HFF-Myc (cell line): ENCODE data around the gene KRTAP5-6.

ENCODE experiments used
- DNase-seq: peaks from one replicate; pipeline ENCODE4 v3.0.0-alpha.2; 2011; ENCODE audit warnings: low read depth; ENCODE audit errors: extremely low read depth
- H3K4me3 ChIP-seq: replicated peaks from 2 replicates; pipeline ENCODE4 v1.5.1; 2011; ENCODE audit warnings: low read depth, mild to moderate bottlenecking, control low read depth, low read length
- CTCF ChIP-seq: IDR thresholded peaks from 2 replicates; pipeline ENCODE4 v1.5.1; 2012; ENCODE audit warnings: mild to moderate bottlenecking, low read depth, low read length, control low read depth; ENCODE audit errors: missing control alignments

The KRTAP5-6 gene

GRCh38 chr11:1691026-1691877 is 5.7 kb upstream of the KRTAP5-6 start:
- no peak for DNase-seq
- no peak overlapping the region for H3K4me3 ChIP-seq
- TF ChIP-seq CTCF: no peak

GRCh38 chr11:1691878-1692707 is 4.9 kb upstream of the KRTAP5-6 start:
- no peak overlapping the region for H3K4me3 ChIP-seq
- DNase-seq: no peak
- TF ChIP-seq CTCF: no peak

GRCh38 chr11:1692708-1693326 is 4.2 kb upstream of the KRTAP5-6 start:
- TF ChIP-seq CTCF: no peak
- no peak for DNase-seq
- H3K4me3 ChIP-seq: no peak overlapping the region

- DNase-seq: peak; percentile 9
- peak; percentile 97 for TF ChIP-seq CTCF
- H3K4me3 ChIP-seq: peak overlapping the region; percentile 31
These were observed 3.5 kb upstream of the KRTAP5-6 start for GRCh38 chr11:1693327-1694063.

GRCh38 chr11:1694064-1694845 is 2.7 kb upstream of the KRTAP5-6 start:
- DNase-seq: peak; percentile 24
- TF ChIP-seq CTCF: peak; percentile 88
- no peak overlapping the region for H3K4me3 ChIP-seq
